ENCODE data around the gene PCF11.
"Not testable (repeated sequence)": the region's sequence is repeated elsewhere in the genome, so short reads cannot be mapped to it uniquely, and the experiment has no call there.

The PCF11 gene

GRCh38 chr11:83132191-83132590, 24.7 kb upstream of the PCF11 start:
- no peak for DNase-seq (ENCODE audit: extremely low read depth, low read depth)
- TF ChIP-seq, protein P1, sequence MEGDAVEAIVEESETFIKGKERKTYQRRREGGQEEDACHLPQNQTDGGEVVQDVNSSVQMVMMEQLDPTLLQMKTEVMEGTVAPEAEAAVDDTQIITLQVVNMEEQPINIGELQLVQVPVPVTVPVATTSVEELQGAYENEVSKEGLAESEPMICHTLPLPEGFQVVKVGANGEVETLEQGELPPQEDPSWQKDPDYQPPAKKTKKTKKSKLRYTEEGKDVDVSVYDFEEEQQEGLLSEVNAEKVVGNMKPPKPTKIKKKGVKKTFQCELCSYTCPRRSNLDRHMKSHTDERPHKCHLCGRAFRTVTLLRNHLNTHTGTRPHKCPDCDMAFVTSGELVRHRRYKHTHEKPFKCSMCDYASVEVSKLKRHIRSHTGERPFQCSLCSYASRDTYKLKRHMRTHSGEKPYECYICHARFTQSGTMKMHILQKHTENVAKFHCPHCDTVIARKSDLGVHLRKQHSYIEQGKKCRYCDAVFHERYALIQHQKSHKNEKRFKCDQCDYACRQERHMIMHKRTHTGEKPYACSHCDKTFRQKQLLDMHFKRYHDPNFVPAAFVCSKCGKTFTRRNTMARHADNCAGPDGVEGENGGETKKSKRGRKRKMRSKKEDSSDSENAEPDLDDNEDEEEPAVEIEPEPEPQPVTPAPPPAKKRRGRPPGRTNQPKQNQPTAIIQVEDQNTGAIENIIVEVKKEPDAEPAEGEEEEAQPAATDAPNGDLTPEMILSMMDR (IDR thresholded peaks at IDR 0.05; ENCODE audit: low read depth, low read length), result no peak

- DNase-seq (ENCODE audit: extremely low read depth, low read depth), result not testable (repeated sequence)
Observed at GRCh38 chr11:83133266-83133665, 23.7 kb upstream of the PCF11 start.

DNA sequence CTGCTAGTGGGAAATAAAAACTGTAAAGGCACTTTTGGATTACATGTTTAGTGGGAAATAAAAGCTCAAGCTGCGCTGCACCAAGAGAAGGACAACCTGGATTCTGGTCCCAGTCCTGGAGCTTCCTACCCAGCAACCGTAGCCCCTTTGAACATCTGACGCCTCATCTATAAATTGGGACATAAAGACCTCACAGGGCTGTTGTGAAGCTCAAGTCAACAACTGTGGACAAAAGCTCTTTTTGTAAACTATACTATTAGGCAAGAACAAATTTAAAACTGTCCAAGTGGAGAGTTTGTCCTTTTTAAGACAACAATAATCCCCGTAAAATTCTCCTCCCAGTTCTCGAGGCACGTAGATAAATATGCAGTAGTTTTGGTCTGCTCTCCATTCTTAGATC, 17.6 kb upstream of the PCF11 start:
- TF ChIP-seq, protein P1 (IDR thresholded peaks at IDR 0.05; ENCODE audit: low read depth, low read length), result no peak
- no peak for DNase-seq (ENCODE audit: extremely low read depth, low read depth)

GRCh38 chr11:83140691-83141455, 16.1 kb upstream of the PCF11 start:
- no peak for DNase-seq (ENCODE audit: extremely low read depth, low read depth)
- TF ChIP-seq, protein P1 (IDR thresholded peaks at IDR 0.05; ENCODE audit: low read depth, low read length), result no peak

GRCh38 chr11:83147895-83148294, 9.0 kb upstream of the PCF11 start:
- TF ChIP-seq, protein P1 (IDR thresholded peaks at IDR 0.05; ENCODE audit: low read depth, low read length), result no peak
- DNase-seq (ENCODE audit: extremely low read depth, low read depth), result no peak

DNA sequence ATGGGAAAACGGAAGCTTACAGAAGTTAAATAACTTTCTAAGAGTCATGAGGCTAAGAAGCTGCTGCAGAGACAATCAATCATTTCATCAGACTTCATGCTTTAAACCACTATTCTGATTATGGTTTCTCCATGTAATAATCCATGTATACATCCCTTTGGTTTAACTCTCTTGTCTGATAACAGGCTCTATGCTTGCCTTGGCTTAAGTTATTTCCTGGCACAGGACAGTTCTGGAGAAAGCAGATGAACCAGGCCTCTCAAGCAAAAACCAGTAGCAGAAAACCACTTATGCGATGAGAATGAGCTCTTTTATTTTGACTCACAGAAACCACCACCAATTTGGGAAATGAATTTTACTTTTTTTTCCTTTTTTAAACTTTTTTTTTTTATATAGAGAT, 6.5 kb upstream of the PCF11 start:
- TF ChIP-seq, protein P1 (IDR thresholded peaks at IDR 0.05; ENCODE audit: low read depth, low read length), result no peak
- DNase-seq (ENCODE audit: extremely low read depth, low read depth), result no peak

DNA sequence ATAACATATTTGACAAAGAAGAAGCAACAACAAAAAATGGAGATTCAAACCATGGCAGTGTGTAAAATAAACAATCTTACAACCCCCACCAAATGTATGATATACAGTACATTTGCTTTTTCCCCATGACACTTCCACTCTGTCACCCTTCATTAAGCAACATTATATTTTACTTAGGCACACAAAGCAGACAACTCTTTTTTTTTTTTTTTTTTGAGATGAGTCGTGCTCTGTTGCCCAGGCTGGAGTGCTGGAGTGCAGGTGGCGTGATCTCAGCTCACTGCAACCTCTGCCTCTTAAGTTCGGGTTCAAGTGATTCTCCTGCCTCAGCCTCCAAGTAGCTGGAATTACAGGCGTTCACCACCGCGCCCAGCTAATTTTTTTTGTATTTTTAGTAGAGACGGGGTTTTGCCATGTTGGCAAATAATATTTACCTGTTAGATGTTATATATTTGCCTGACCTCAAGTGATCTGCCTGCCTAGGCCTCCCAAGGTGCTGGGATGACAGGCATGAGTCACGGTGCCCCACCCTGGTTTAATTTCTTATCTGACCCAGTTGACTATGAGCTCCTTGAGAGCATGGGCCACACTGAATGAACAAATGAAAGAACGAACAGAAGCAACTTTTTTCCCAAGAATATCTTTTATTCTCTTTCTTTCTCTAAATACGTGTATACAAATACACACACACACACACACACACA, 5.5 kb upstream of the PCF11 start:
- TF ChIP-seq, protein P1 (IDR thresholded peaks at IDR 0.05; ENCODE audit: low read depth, low read length), result no peak
- DNase-seq (ENCODE audit: extremely low read depth, low read depth), result no peak
